Measurements from ENCODE around the gene ZDHHC8.

DNA sequence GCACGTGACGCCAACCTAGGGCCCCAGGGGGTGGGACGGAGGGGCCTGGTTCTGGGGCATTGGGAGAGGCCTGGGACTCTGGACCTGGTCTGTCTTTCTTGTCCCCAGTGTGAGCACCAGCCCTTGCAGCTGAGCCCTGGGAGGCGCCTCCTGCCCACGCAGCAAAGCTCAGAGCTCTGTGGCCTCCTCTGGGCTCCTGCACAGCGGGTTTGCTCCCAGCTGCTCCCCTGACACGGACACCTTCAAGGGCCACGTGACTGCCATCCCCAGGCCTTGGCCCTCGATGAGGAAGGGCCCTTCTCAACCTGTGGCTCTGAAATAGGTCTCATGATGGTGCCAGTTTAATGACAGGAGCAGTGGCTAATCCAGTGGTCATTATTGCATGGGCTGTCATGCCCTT is 50.8 kb downstream of the ZDHHC8 start:
- TF ChIP-seq, protein P1, sequence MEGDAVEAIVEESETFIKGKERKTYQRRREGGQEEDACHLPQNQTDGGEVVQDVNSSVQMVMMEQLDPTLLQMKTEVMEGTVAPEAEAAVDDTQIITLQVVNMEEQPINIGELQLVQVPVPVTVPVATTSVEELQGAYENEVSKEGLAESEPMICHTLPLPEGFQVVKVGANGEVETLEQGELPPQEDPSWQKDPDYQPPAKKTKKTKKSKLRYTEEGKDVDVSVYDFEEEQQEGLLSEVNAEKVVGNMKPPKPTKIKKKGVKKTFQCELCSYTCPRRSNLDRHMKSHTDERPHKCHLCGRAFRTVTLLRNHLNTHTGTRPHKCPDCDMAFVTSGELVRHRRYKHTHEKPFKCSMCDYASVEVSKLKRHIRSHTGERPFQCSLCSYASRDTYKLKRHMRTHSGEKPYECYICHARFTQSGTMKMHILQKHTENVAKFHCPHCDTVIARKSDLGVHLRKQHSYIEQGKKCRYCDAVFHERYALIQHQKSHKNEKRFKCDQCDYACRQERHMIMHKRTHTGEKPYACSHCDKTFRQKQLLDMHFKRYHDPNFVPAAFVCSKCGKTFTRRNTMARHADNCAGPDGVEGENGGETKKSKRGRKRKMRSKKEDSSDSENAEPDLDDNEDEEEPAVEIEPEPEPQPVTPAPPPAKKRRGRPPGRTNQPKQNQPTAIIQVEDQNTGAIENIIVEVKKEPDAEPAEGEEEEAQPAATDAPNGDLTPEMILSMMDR (IDR thresholded peaks at IDR 0.05; ENCODE audit: borderline replicate concordance, extremely low read depth, low read length, poor library complexity, severe bottlenecking): no peak
- TF ChIP-seq EZH2 (IDR thresholded peaks at IDR 0.05; ENCODE audit: borderline replicate concordance, low read depth, low read length, severe bottlenecking): no peak
